RWPE2 (cell line): ENCODE measurements around the gene PLEKHA8.

Source experiments
- ATAC-seq: fragments of 200-7000 bp; cut with Tn5 transposase; 3 replicates; pipeline ENCODE4 v1.9.1; 2021; ENCODE audit warnings: low read depth
- DNase-seq: peaks from one replicate; pipeline ENCODE4 v3.0.0-alpha.2; 2020; ENCODE audit warnings: low spot score
- H3K27ac ChIP-seq: fragments of 450-650 bp; 2 replicates; pipeline ENCODE4 v1.5.1; 2017; ENCODE audit warnings: mild to moderate bottlenecking; ENCODE audit not compliant: poor library complexity, severe bottlenecking
- H3K27me3 ChIP-seq: fragments of 250-450 bp; sonication (Bioruptor Pico); 2 replicates; pipeline ENCODE4 v1.5.1; 2021; ENCODE audit warnings: mild to moderate bottlenecking, moderate library complexity; ENCODE audit not compliant: insufficient read depth, poor library complexity, severe bottlenecking
- H3K36me3 ChIP-seq: fragments of 250-450 bp; sonication (Bioruptor Pico); 2 replicates; pipeline ENCODE4 v1.5.1; 2020; ENCODE audit warnings: low read depth, mild to moderate bottlenecking, moderate library complexity
- H3K4me1 ChIP-seq: fragments of 250-450 bp; sonication (Bioruptor Pico); 2 replicates; pipeline ENCODE4 v1.5.1; 2021; ENCODE audit warnings: mild to moderate bottlenecking, moderate library complexity; ENCODE audit not compliant: insufficient read depth, poor library complexity, severe bottlenecking
- H3K4me3 ChIP-seq: fragments of 250-450 bp; sonication (Bioruptor Pico); 2 replicates; pipeline ENCODE4 v1.5.1; 2021; ENCODE audit warnings: mild to moderate bottlenecking, moderate library complexity; ENCODE audit not compliant: severe bottlenecking
- H3K9me3 ChIP-seq: fragments of 250-450 bp; sonication (Bioruptor Pico); 2 replicates; pipeline ENCODE4 v1.5.1; 2021; ENCODE audit warnings: mild to moderate bottlenecking, moderate library complexity; ENCODE audit not compliant: severe bottlenecking
- TF ChIP-seq, protein P1 (sequence below): fragments of 450-650 bp; IDR thresholded peaks from one replicate; pipeline ENCODE4 v1.5.1; 2017; ENCODE audit warnings: mild to moderate bottlenecking, moderate library complexity; ENCODE audit not compliant: poor library complexity, severe bottlenecking

Gene PLEKHA8

DNA sequence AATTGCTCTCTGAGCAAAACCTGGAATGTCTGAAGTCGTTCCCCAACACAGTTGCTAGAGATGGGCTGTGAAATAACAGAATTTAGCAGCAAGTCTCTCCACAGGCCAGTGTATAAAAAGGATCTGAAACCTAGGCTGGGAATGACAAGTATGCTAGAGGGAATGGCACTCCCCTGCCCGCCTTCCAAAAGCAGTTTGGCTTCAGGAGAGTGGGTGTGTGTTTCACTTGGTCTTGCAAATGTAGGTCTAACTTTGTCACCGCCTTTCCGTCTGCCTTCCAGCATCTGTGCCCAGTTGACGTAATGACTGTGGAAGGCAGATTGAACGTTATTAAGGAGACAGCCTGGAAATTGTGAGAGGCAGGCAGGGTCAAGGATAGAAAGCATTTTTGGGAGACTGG, 88.6 kb downstream of the PLEKHA8 start:
- Histone ChIP-seq H3K4me1 (peaks cover 4% of the 10 kb centered on the region), H3K27ac (no peak overlapping the region), H3K36me3 (no peaks in the 10 kb centered on the region), H3K4me3 (no peak overlapping the region), H3K9me3 (peaks cover 2% of the 10 kb centered on the region), H3K27me3 (no peaks in the 10 kb centered on the region)
- ATAC-seq = no peak
- TF ChIP-seq, protein P1, sequence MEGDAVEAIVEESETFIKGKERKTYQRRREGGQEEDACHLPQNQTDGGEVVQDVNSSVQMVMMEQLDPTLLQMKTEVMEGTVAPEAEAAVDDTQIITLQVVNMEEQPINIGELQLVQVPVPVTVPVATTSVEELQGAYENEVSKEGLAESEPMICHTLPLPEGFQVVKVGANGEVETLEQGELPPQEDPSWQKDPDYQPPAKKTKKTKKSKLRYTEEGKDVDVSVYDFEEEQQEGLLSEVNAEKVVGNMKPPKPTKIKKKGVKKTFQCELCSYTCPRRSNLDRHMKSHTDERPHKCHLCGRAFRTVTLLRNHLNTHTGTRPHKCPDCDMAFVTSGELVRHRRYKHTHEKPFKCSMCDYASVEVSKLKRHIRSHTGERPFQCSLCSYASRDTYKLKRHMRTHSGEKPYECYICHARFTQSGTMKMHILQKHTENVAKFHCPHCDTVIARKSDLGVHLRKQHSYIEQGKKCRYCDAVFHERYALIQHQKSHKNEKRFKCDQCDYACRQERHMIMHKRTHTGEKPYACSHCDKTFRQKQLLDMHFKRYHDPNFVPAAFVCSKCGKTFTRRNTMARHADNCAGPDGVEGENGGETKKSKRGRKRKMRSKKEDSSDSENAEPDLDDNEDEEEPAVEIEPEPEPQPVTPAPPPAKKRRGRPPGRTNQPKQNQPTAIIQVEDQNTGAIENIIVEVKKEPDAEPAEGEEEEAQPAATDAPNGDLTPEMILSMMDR = no peak
- DNase-seq = no peak

DNA sequence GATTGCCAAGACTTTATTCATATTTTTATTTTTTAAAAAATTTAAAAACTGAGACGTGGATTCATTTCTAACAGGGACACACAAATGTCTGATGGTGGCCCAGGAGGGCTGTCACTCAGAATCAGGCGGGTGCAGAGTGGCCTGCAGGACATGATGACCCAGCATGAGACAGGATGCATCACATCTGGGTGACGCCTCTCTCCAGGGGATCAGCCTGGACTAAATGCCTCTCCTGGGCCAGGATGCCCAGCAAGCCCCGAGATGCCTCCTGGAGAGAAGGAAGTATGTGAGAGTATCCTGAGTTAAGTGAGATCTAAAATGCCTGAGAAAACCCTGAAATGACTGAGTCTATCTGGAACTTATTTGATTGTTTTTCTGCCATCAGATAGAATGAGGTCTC, 89.7 kb downstream of the PLEKHA8 start:
- ATAC-seq (no peak), DNase-seq (no peak)
- Histone ChIP-seq H3K4me1 (peaks cover 4% of the 10 kb centered on the region), H3K9me3 (peaks cover 2% of the 10 kb centered on the region), H3K4me3 (no peak overlapping the region), H3K27me3 (no peaks in the 10 kb centered on the region), H3K36me3 (no peaks in the 10 kb centered on the region), H3K27ac (no peak overlapping the region)
- TF ChIP-seq, protein P1 = no peak

DNA sequence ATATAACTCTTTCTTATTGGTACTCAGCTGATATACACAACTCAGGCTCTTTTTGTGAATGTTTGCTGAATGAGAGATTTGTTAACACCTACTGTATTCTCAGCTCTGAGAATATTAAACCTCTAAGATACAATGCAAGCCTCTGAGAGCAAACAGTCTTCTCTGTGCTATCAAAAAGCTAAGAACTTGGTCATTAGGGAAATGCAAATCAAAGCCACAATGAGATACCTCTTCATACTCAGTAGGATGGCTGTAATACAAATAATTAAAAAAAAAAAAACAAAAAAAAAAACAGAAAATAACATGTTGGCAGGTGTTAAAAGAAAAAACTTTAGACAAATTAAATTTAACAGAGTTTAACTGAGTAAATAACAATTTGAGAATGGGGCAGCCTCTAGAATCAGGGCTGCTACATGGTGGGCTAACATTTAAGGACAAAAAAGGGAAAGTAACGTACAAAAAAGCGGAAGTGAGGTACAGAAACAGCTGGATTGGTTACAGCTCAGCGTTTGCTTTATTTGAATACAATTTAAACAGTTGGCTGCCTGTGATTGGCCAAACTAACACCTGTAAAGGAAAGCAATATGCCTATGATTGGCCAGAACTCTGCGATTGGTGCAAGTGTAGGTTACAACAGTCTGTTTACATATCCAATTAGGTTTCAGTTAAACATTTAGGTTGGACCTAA, 91.8 kb downstream of the PLEKHA8 start:
- Histone ChIP-seq H3K4me1 (peaks cover 4% of the 10 kb centered on the region), H3K4me3 (no peak overlapping the region), H3K9me3 (no peaks in the 10 kb centered on the region), H3K27me3 (no peaks in the 10 kb centered on the region), H3K27ac (no peak overlapping the region), H3K36me3 (no peaks in the 10 kb centered on the region)
- ATAC-seq = no peak
- DNase-seq = no peak
- TF ChIP-seq, protein P1 = no peak

DNA sequence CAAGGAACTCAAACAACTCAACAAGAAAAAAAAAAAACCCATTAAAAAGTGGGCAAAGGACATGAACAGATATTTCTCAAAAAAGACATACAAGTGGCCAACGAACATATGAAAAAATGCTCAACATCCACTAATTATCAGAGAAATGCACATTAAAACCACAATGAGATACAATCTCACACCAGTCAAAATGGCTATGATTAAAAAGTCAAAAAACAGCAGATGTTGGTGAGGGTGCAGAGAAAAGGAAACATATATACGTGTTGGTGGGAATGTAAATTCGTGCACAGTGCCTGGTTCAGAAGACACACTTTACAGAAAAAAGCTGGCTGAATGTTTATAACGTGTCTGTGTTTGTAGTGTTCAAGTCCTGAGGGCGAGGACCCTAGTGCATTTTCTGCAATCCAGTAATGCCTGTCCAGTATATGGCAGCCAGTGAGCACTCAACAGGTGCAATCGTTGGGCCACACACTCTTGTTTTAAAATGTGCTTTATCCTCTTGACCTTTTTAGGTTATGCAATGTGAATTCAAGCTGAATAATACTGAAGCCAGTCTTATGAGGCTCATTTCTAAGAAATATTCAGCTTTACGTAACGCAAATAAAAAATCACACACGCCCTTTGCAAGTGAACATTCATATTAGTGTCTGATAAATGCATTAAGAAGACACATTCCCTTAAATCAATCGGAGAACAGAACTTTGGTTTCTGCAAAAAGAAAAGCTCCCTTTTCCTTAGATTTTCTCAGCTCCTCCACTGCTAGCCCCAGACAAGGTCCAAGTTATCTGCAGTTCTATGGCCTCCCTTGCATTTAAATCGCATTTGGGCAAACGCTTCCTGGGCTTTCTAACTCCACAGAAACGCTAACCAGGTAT, 105.8 kb downstream of the PLEKHA8 start:
- DNase-seq (no peak), ATAC-seq (no peak)
- H3K9me3 ChIP-seq = no peaks in the 10 kb centered on the region
- peak overlapping the region; percentile 31 for H3K27ac ChIP-seq
- TF ChIP-seq, protein P1 = no peak
- H3K4me3 ChIP-seq = peak overlapping the region; percentile 99
- H3K4me1 ChIP-seq = no peaks in the 10 kb centered on the region
- no peaks in the 10 kb centered on the region for H3K27me3 ChIP-seq
- H3K36me3 ChIP-seq = no peaks in the 10 kb centered on the region
